OCI-LY7 (cell line): ENCODE results near the gene USP24.

ENCODE experiments used
- EZH2phosphoT487 ChIP-seq: fragments of 200-600 bp; sonication (generic); IDR thresholded peaks from 2 replicates; pipeline ENCODE4 v1.6.1; 2018; ENCODE audit warnings: low read depth, borderline replicate concordance, mild to moderate bottlenecking, mixed run types, antibody characterized with exemption, low read length, moderate library complexity, mixed read lengths
- TF ChIP-seq, protein P1 (sequence below): fragments of 200-600 bp; sonication (generic); conservative IDR thresholded peaks from 2 replicates; pipeline ENCODE4 v1.5.1; 2014; ENCODE audit warnings: mild to moderate bottlenecking, antibody characterized with exemption, low read length, moderate library complexity, mixed read lengths

DNA sequence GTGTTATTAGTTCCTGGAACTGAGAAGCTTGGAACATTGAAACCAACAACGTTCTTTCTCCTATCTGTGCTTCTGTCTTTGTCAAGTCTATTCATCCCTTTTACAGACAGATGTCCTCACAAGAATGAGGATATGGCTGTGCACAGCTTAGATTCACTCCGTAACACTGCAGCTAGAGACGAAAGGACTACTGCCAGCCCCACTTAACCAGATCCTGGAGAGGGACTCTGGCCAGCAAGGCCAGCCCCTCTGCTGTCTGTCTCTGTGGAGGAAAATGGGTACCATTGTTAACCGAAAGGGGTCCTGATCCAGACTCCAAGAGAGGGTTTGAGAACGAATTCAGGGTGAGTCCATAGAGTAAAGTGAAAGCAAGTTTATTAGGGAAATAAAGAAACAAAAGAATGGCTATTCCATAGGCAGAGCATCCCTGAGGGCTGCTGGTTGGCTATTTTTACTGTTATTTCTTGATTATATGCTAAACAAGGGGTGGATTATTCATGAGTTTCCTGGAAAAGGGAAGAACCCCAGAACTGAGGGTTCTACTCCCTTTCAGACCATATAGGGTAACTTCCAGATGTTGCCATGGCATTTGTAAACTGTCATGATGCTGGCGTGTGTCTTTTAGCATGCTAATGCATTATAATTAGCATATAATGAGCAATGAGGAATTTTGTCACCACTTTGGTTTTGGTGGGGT is 17.4 kb upstream of the USP24 start:
- no peak for TF ChIP-seq EZH2phosphoT487
- TF ChIP-seq, protein P1, sequence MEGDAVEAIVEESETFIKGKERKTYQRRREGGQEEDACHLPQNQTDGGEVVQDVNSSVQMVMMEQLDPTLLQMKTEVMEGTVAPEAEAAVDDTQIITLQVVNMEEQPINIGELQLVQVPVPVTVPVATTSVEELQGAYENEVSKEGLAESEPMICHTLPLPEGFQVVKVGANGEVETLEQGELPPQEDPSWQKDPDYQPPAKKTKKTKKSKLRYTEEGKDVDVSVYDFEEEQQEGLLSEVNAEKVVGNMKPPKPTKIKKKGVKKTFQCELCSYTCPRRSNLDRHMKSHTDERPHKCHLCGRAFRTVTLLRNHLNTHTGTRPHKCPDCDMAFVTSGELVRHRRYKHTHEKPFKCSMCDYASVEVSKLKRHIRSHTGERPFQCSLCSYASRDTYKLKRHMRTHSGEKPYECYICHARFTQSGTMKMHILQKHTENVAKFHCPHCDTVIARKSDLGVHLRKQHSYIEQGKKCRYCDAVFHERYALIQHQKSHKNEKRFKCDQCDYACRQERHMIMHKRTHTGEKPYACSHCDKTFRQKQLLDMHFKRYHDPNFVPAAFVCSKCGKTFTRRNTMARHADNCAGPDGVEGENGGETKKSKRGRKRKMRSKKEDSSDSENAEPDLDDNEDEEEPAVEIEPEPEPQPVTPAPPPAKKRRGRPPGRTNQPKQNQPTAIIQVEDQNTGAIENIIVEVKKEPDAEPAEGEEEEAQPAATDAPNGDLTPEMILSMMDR, result no peak
